ENCODE measurements around the gene OSBPL9. TPM values are rescaled to one million over a fixed set of nuclear protein-coding genes. Genes with fewer than 3 reads are reported as not detected.
A peak's percentile ranks its signal among the peaks of the same experiment; 100 is the strongest.

OSBPL9 gene
- total RNA-seq, 1 donor from 2014 or later = 88.3 TPM

DNA sequence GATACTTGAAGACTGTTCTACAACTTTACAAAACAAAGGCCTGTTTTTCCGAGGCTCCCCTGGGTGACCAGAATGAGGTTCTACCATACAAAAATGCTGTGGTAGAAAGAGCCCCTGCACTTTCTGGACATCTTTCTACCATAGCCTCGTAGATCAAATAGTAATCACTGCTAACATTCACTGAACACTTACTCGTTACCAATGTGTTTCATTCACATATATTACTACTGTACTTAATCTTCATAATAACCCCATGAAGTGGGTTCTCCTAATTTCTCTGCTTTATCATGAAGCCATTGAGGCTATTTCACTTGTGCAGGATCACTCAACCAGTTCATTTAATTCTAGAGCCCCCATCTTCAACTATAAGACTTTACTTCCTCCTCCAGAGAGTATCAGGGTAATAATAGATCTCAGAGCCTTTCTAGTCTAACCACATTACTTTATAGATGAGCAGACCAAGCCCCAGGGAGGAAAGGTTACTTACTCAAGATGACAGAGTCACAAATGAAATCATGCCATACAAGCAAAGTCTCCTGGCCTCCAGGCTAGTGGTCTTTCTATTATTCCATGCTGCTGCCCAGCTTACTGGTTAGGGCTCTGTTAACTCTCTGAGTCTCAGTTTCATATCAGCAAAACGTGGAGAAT lies 46.7 kb upstream of the OSBPL9 start:
- H3K36me3 Mint-ChIP-seq = no peaks in the 10 kb centered on the region
- DNase-seq (ENCODE audit: extremely low spot score, unreplicated experiment) = no peak
- peak overlapping the region; percentile 10 for H3K4me3 Mint-ChIP-seq
- H3K4me1 Mint-ChIP-seq (ENCODE audit: unreplicated experiment) = peaks cover 16% of the 10 kb centered on the region
- TF ChIP-seq, protein P1, sequence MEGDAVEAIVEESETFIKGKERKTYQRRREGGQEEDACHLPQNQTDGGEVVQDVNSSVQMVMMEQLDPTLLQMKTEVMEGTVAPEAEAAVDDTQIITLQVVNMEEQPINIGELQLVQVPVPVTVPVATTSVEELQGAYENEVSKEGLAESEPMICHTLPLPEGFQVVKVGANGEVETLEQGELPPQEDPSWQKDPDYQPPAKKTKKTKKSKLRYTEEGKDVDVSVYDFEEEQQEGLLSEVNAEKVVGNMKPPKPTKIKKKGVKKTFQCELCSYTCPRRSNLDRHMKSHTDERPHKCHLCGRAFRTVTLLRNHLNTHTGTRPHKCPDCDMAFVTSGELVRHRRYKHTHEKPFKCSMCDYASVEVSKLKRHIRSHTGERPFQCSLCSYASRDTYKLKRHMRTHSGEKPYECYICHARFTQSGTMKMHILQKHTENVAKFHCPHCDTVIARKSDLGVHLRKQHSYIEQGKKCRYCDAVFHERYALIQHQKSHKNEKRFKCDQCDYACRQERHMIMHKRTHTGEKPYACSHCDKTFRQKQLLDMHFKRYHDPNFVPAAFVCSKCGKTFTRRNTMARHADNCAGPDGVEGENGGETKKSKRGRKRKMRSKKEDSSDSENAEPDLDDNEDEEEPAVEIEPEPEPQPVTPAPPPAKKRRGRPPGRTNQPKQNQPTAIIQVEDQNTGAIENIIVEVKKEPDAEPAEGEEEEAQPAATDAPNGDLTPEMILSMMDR (conservative IDR thresholded peaks at IDR 0.05) = no peak
- no peaks in the 10 kb centered on the region for H3K27me3 Mint-ChIP-seq
- no peaks in the 10 kb centered on the region for H3K9me3 Mint-ChIP-seq
- peak overlapping the region; percentile 95 for H3K27ac Mint-ChIP-seq

DNA sequence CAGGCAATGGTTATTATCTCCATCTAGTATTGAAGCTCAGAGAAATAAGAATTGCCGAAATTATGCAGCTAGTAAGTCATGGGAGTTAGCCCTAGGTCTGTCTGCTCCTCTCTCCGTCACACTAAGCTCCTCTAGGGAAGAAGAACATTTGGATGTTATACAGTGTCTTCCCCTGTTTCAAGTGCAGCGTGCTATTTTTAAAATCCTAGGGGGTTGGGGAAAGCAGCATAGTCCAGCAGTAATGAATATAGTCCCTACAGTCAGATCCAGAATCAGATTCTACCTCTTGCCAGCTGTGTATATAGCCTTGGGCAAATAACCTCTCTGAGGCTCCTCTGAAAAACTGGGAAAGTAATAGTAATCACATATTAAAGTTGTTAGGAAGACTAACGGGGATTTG lies 44.5 kb upstream of the OSBPL9 start:
- TF ChIP-seq, protein P1 (conservative IDR thresholded peaks at IDR 0.05) = no peak
- Mint-ChIP-seq H3K4me1 (ENCODE audit: unreplicated experiment) (peaks cover 16% of the 10 kb centered on the region), H3K4me3 (no peak overlapping the region), H3K9me3 (no peaks in the 10 kb centered on the region), H3K27me3 (no peaks in the 10 kb centered on the region), H3K27ac (peak overlapping the region; percentile 65), H3K36me3 (no peaks in the 10 kb centered on the region)
- DNase-seq (ENCODE audit: extremely low spot score, unreplicated experiment) = no peak

DNA sequence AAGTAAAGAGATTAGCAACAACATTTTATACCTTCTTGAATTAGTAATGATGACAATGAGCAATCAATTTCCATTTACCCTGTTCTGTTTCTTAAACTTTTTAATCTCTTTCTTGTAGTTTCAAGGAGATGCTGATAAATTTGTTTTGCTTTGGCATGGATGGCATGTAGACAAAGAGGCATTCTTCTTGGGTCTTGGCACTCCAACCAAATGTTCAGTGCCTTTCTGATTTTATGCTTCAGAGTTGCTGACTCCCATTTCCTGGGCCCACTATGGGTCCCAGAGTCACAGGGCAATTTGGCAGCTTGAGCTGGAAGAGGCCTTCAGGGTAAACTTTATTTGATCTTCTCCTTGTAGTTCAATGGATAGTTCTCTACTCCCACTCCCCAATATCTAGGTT lies 42.1 kb upstream of the OSBPL9 start:
- no peak for DNase-seq (ENCODE audit: extremely low spot score, unreplicated experiment)
- Mint-ChIP-seq H3K9me3 (no peaks in the 10 kb centered on the region), H3K4me1 (ENCODE audit: unreplicated experiment) (peaks cover 8% of the 10 kb centered on the region), H3K27me3 (no peaks in the 10 kb centered on the region), H3K27ac (peak overlapping the region; percentile 9), H3K36me3 (no peaks in the 10 kb centered on the region), H3K4me3 (no peak overlapping the region)
- TF ChIP-seq, protein P1 (conservative IDR thresholded peaks at IDR 0.05) = no peak

DNA sequence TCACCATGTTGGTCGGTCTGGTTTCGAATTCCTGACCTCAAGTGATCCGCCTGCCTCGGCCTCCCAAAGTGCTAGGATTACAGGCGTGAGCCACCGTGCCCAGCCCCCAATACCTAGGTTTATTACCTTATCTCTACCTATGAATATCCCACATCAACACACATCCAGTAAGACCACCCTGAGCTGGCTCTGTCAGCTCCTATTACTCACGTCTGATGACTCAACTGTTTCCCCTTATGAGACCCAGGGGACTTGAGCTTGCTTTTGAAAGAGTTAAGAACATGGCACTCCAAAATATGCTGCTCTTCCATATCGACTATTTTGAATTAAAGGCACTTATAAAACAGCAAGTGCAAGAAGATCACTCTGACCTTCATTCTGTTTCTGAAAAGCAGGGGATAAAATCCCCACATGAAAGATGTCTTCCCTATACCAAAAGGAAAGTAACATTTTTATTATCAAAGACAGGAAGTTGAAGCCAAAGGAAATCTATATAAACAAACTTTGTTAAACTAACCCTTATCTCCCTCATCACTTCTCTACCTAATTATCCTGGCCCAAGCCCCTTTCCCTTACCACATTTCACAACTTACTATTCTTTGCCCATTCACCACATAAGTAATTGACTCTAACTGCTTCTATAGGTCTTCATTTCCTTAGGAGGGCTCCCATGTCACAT lies 41.3 kb upstream of the OSBPL9 start:
- Mint-ChIP-seq H3K4me1 (ENCODE audit: unreplicated experiment) (peaks cover 4% of the 10 kb centered on the region), H3K27me3 (no peaks in the 10 kb centered on the region), H3K4me3 (no peak overlapping the region), H3K36me3 (no peaks in the 10 kb centered on the region), H3K27ac (no peak overlapping the region), H3K9me3 (no peaks in the 10 kb centered on the region)
- TF ChIP-seq, protein P1 (conservative IDR thresholded peaks at IDR 0.05) = no peak
- no peak for DNase-seq (ENCODE audit: extremely low spot score, unreplicated experiment)

DNA sequence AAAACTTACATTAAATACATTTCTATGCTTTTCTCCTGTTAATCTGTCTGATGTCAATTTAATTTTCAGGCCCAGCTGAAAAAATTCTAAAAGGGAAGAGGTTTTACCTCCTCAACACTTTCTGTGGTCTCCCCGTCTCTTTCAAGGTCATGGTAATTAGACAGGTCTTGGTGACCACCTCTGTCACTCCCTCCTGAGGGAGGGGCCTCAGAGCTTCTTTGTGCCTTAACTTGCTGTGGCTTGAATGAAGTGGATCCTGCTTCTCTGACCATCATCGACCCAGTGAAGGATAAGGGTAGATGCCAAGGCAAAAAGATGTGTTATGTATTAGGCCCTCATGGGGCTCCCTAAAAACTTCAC lies 40.8 kb upstream of the OSBPL9 start:
- no peak overlapping the region for H3K27ac Mint-ChIP-seq
- no peaks in the 10 kb centered on the region for H3K36me3 Mint-ChIP-seq
- H3K4me3 Mint-ChIP-seq = no peak overlapping the region
- no peaks in the 10 kb centered on the region for H3K9me3 Mint-ChIP-seq
- no peaks in the 10 kb centered on the region for H3K27me3 Mint-ChIP-seq
- no peak for DNase-seq (ENCODE audit: extremely low spot score, unreplicated experiment)
- TF ChIP-seq, protein P1 (conservative IDR thresholded peaks at IDR 0.05) = no peak
- peaks cover 4% of the 10 kb centered on the region for H3K4me1 Mint-ChIP-seq (ENCODE audit: unreplicated experiment)

All from type B pancreatic cell (in vitro differentiated cells).